Epidermal melanocyte (primary cell): ENCODE data around the gene ARHGAP8.

Source experiments
- DNase-seq: peaks from one replicate; pipeline ENCODE4 v3.0.0; 2011; ENCODE audit warnings: low spot score; ENCODE audit not compliant: insufficient read length

Gene ARHGAP8

GRCh38 chr22:44724859-44725258, 27.5 kb upstream of the ARHGAP8 start:
- no peak for DNase-seq

- DNase-seq: no peak
Measured at GRCh38 chr22:44726439-44726838, 25.9 kb upstream of the ARHGAP8 start.

- DNase-seq: no peak
Measured at GRCh38 chr22:44727148-44727547, 25.2 kb upstream of the ARHGAP8 start.

- DNase-seq: no peak
Measured at GRCh38 chr22:44727709-44728108, 24.7 kb upstream of the ARHGAP8 start.

GRCh38 chr22:44728761-44729324, 23.5 kb upstream of the ARHGAP8 start:
- DNase-seq: no peak

- peak; percentile 48 for DNase-seq
Measured at GRCh38 chr22:44729391-44730021, 22.9 kb upstream of the ARHGAP8 start.

GRCh38 chr22:44730022-44730393, 22.4 kb upstream of the ARHGAP8 start:
- DNase-seq: no peak

GRCh38 chr22:44730490-44731356, 21.7 kb upstream of the ARHGAP8 start:
- no peak for DNase-seq

- DNase-seq: no peak
Measured at GRCh38 chr22:44731357-44731970, 20.9 kb upstream of the ARHGAP8 start.

- DNase-seq: no peak
Measured at GRCh38 chr22:44732017-44732561, 20.3 kb upstream of the ARHGAP8 start.

GRCh38 chr22:44732661-44733060, 19.7 kb upstream of the ARHGAP8 start:
- no peak for DNase-seq

- no peak for DNase-seq
Measured at GRCh38 chr22:44733426-44734106, 18.8 kb upstream of the ARHGAP8 start.

GRCh38 chr22:44734278-44734677, 18.1 kb upstream of the ARHGAP8 start:
- no peak for DNase-seq

GRCh38 chr22:44734801-44735517, 17.4 kb upstream of the ARHGAP8 start:
- no peak for DNase-seq

- DNase-seq: peak; percentile 58
Measured at GRCh38 chr22:44735518-44736428, 16.6 kb upstream of the ARHGAP8 start.

GRCh38 chr22:44736581-44737405, 15.6 kb upstream of the ARHGAP8 start:
- DNase-seq: no peak

GRCh38 chr22:44737406-44738346, 14.7 kb upstream of the ARHGAP8 start:
- DNase-seq: no peak

GRCh38 chr22:44738347-44738715, 14.0 kb upstream of the ARHGAP8 start:
- no peak for DNase-seq
